Limb (tissue), 2 donors: ENCODE measurements around the gene RBMS1.
"Not testable (repeated sequence)": the region's sequence is repeated elsewhere in the genome, so short reads cannot be mapped to it uniquely, and the experiment has no call there.

ENCODE experiments used
- DNase-seq, 2 donors: peaks; one replicate each; pipeline ENCODE4 v3.0.0-alpha.2; 2016; ENCODE audit errors: extremely low spot score in 2 of 2

The RBMS1 gene

GRCh38 chr2:160501370-160501769, 7.8 kb upstream of the RBMS1 start:
- no peak for DNase-seq

- no peak for DNase-seq
Measured at GRCh38 chr2:160499865-160500264, 6.3 kb upstream of the RBMS1 start.

GRCh38 chr2:160498137-160498536, 4.5 kb upstream of the RBMS1 start:
- no peak for DNase-seq

GRCh38 chr2:160494201-160494644, 616 bp upstream of the RBMS1 start:
- peak in 1 of 2 donors; percentile 68 for DNase-seq

GRCh38 chr2:160492401-160493226, 993 bp downstream of the RBMS1 start:
- peak; percentile 73 to 88 for DNase-seq

GRCh38 chr2:160491911-160492371, 1.7 kb downstream of the RBMS1 start:
- DNase-seq = peak in 1 of 2 donors; percentile 35

GRCh38 chr2:160490733-160491685, 2.6 kb downstream of the RBMS1 start:
- DNase-seq = no peak

GRCh38 chr2:160489111-160489510, 4.5 kb downstream of the RBMS1 start:
- no peak for DNase-seq

GRCh38 chr2:160488289-160488688, 5.3 kb downstream of the RBMS1 start:
- DNase-seq = not testable (repeated sequence)

GRCh38 chr2:160486341-160486740, 7.3 kb downstream of the RBMS1 start:
- DNase-seq = no peak

GRCh38 chr2:160484859-160485520, 8.6 kb downstream of the RBMS1 start:
- DNase-seq = no peak

GRCh38 chr2:160482673-160483072, 10.9 kb downstream of the RBMS1 start:
- DNase-seq = no peak

GRCh38 chr2:160479269-160479668, 14.3 kb downstream of the RBMS1 start:
- DNase-seq = no peak

GRCh38 chr2:160478660-160479059, 14.9 kb downstream of the RBMS1 start:
- no peak for DNase-seq

GRCh38 chr2:160477032-160477431, 16.6 kb downstream of the RBMS1 start:
- DNase-seq = no peak

- DNase-seq = no peak
Measured at GRCh38 chr2:160474891-160475787, 18.5 kb downstream of the RBMS1 start.

- no peak for DNase-seq
Measured at GRCh38 chr2:160474319-160474645, 19.3 kb downstream of the RBMS1 start.

GRCh38 chr2:160473468-160474318, 19.9 kb downstream of the RBMS1 start:
- no peak for DNase-seq

GRCh38 chr2:160472839-160473251, 20.8 kb downstream of the RBMS1 start:
- peak in 1 of 2 donors; percentile 67 for DNase-seq

- DNase-seq = no peak
Measured at GRCh38 chr2:160471950-160472349, 21.7 kb downstream of the RBMS1 start.
